GM21528 (cell line): Measurements from ENCODE around the gene TENM3.

Experiments
- ATAC-seq: cut with Tn5 transposase; IDR thresholded peaks from one replicate; pipeline ENCODE4 v1.9.1; 2021; ENCODE audit warnings: mild to moderate bottlenecking, moderate library complexity; ENCODE audit not compliant: unreplicated experiment, low FRiP score

The TENM3 gene

DNA sequence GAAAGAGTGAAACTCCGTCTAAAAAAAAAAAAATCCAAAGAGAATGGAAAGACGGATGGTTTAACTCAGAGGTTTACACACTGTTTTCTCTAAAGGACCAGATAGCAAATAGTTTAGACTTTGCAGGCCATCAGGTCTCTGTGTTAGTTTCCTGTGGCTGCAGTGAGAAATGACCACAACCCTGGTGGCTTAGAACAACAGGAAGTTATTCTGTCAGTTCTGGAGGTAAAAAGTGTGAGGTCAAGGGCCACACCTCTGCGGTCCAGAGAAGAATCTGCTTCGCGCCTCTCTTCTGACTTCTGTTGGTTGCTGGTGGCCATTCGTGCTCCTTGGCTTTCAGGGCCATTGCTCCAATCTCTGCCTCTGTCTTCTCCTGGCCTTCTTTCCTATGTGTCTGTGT is 76.9 kb downstream of the TENM3 start:
- no peak for ATAC-seq

DNA sequence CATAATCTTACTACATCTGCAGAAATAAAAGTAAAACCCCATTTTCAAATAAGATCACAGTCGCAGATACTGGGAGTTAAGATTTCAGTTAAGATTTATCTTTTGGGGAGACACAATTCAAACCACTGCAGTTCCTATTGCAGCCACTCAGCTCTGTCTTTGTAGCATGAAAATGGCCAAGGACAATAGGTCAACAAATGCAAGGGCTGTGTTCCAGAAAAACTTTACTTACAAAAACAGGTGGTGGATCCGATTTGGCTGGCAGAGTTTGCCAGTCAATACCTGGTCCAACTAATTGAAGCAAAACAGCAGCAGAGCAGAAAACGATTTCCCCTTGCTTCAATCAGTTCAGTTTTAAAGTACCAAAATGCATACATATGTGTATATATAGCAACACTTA is 77.4 kb downstream of the TENM3 start:
- no peak for ATAC-seq

DNA sequence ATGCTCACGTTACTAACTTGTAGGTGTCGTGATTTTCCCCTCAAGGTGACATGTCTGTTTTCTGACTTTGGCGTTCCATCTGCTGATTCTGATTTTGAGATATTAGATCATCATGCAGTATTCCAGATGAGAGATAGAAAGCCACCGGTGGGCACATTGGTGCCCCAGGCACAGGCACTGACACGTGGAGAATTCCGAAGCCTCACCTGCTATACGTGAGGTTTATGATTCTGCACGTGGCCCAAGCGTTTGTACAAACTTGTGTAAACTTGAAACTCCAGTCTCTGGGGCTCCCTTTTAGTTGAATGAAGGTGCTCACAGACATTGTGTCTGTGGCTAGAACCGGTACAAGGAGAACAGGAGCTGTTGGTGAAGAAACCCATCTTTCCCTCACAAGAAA is 81.1 kb downstream of the TENM3 start:
- no peak for ATAC-seq

DNA sequence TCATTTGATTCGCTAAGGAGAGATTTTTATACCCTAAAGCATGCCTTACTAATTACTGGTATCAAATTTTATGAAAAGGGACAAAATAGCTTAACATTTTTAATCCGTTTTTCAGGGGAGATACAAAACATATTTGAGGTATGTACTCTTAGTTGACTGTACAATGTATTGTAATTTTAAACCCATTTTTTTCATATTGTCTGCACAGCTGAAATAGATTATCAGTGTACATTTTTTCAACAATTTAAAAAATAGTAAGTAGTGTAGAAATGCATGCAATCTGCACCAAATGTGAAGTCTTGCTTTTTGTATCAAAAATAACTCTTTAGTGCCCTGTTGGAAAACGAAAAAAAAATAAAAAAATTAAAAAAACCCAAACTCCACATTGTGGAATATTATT is 82.2 kb downstream of the TENM3 start:
- ATAC-seq = no peak

DNA sequence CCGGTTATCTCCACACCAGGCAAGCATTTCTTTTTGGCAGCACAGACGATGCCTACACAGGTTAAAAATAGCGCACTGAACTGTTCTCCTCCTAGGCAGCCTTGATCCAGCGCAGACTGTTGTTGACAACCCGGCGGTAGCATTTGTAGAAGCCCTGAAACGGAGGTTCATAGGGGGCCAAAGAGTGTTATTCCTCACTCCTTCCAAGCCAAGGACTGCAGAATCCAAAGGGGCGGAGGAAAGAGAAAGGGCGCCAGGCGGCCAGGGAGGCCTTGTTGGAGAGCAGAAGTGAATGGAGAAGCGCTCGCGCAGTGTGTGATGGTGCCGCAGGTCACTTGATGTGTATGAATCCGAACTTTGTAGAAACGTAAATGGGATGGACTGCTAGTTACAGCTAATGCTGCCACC is 82.7 kb downstream of the TENM3 start:
- no peak for ATAC-seq

DNA sequence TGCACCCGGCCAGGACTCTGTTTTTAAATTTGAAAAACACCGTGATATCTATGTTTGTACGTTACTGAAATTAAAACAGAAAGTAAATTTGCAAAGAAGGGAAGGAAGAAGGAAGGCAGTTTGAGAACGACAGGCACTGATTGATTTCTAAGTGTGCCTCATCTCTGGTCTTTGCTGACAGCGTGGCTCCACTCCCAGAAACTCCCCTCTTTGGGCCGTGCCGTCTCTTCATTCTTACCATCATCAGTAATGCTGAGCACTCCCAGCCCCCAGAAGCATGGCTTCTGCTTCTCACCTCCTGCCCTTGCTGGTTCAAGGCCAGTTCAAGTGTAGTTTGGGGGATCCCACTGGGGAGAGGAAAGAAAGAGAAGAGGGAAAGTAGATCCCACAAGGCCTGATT is 85.3 kb downstream of the TENM3 start:
- ATAC-seq = no peak

DNA sequence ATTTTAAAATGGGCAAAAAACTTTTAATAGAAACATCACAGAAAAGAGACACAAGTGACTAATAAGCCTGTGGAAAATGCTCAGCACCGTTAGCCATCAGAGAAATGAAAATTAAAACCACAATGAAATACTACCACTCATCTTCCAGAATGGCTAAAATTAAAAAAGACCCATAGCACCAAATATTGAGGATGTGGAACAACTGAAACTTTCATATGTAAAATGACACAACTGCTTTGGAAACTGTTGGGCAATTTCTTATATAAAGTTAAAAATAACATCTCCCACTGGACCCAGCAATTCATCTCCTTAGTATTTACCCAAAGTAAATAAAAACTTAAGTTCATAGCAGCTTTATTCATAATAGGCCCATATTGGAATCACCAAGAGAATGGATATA is 94.2 kb downstream of the TENM3 start:
- no peak for ATAC-seq

DNA sequence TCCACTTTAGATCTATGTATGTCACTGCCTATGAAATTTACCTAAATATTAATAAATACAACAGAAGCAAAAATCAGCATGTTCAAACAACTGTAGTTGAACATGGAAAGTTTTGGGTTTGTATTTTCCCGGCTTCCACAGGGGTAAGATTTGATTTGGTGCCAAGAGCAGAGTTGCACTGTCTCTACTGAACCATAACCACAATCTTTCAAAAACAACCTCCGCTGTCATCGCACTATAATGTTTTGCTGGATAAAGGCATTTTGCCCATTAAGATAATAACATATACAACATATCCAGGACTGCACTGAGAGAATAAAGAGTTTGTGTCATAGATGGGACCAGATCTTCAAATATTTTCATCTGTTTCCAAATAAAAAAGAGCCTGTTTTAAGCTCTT is 94.9 kb downstream of the TENM3 start:
- ATAC-seq = no peak

DNA sequence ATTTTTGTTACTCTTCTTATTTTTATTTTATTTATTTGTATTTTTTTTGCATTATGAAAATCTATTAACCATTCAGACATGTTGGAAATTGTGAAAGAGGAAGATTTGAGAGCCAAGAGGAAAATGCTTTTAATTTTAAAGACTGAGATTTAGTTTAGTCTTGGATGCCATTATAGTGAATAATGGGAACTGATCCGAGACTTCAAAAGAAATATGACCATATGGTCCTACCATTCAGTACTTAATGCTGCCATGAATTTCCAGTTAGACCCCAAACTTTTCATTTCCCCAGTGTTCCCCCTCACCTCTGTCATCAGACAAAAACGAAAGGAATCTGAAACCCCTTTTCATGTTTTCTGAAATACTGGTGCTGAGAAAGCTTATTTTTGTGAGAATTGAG is 95.5 kb downstream of the TENM3 start:
- ATAC-seq = no peak

DNA sequence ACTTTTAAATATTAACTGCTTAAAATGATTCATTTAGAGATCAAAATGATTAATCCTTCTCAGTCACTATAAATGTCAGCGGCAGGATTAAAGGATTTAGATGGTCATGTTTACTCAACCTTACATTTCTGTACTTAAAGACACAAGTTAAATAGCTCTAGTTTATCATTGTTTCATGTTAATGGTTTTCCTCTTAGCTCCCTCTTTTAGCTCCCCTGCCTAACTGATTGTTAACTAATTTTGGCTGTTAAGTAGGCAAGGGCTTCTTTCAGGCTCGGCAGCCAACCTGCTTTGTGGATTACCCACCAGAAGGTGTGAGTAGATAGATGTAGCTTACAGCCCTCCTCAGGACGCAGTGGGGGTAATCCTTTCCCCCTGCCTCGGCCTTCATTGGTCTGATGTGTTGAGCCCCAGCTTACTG is 96.0 kb downstream of the TENM3 start:
- no peak for ATAC-seq

DNA sequence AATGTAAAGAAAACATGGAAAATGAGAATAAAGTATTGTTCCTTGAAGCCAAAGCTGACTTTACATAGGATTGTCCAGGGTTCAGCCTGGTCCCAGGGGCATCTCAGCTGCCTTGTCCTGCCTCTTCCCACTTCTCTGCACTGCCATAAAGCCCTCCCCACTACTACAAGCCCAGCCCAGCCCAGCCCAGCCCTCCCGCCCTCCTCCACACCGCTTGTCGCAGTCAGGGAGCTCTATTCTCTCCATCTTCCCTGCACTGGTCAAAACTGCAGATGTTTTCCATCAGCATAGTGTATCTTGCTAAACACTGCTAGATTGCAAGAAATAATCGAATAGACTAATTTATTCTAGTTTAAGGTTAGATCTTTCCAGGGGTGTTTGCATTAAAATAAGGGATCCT is 100.3 kb downstream of the TENM3 start:
- no peak for ATAC-seq

DNA sequence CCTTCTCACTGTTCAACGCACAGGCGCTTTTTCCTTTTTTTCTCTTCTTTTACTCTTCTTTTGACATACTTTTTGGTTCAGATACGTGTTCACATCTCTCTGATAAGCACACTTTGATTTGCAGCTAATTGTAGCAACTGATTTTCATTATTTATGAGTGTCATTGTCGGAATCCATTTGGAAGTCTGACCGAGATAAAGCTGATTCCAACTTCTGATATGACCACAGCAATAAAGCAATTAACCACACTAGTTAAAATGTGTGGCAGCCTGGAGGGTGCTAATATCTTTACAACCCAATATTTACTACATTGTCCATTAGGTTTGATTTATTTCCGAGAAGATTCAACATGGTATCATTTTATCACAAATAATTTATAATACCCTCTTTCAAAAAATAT is 101.8 kb downstream of the TENM3 start:
- ATAC-seq = no peak

DNA sequence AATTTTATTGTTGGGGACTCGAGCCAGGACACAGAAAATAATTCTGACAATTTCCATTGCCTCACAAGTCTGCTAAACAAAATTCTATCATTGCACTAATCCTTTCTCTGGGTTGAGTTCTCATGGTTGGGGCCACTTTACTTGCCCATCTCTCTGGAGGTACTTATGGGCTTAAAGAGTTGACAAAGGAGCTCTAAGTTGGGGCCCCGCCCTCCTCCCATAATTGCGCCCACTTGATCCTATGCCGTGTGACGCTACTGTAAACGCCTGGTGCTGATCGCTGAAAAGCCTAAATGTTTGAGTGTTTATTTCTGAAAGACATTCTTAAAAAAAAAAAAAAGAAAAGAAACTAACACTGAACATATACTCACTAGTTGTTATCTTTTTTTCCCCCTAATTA is 103.0 kb downstream of the TENM3 start:
- no peak for ATAC-seq

DNA sequence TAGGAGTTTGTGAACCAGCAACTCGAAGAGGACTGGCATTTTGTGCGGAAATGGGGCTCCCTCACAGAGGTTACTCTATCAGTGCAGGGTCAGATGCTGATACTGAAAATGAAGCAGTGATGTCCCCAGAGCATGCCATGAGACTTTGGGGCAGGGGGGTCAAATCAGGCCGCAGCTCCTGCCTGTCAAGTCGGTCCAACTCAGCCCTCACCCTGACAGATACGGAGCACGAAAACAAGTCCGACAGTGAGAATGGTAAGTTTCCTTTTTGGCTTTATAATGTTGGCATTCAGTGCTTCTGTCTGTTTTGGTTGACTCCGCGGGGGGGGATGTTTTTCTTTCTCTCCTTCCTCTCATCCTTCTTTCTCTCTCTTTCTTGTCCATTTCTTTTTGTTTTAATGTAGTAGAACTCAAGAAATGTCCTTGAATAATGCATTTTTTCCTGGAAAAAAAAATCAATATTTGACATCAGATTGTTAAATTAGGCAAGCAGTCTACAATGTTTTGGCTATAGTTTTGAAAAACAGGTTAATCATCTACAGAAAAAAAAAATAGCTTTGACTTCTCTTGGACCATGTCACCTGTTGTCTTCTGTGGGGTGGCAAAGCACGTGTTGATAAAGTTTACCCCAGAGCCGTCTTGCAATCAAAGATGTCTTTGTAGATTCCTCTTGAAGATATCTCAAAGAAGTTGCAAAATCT is 103.6 kb downstream of the TENM3 start:
- ATAC-seq = no peak

DNA sequence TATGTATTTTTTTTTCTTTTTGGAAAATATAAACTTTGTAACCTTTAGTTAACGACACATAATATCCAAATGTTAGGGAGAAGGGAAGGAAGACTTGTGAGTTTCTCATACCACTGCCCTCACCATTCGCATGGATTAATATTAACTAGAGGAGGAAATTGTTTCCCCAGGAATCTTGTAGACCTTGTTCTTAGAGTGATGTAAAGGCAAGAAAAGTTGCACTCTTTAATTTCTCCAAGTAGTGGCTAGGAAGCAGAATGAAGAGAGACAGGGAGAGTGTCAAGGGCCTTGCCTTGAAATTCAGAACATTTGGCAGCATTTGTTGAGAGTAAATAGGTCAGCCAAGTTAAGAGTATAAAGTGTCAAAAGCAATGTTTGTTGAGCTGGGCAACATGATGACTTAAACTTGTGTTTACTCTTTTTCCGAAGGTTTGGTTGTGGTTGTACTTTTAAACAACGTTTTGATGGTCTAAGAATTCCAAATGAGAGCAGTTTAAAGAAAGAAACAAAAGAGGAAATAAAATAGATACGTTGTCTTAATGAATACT is 105.7 kb downstream of the TENM3 start:
- ATAC-seq = no peak

DNA sequence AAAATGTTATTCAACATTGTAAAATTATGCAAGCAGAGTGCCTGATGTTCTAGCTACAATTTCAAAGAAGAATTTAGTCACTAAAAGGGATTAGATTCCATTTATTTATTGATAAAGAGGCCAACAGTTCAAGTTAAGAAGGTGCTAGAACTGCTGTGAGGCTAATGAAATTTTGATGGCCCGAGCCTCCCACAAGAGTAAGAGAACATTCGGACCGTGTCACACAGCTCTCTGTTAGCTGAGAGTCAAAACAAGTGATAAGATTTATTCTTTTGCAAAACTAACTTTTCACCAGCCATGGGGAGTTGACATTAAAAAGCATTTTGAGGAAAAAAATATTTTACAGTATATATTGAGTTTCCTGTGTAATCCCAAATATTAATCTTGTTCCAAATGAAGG is 106.8 kb downstream of the TENM3 start:
- ATAC-seq = no peak

DNA sequence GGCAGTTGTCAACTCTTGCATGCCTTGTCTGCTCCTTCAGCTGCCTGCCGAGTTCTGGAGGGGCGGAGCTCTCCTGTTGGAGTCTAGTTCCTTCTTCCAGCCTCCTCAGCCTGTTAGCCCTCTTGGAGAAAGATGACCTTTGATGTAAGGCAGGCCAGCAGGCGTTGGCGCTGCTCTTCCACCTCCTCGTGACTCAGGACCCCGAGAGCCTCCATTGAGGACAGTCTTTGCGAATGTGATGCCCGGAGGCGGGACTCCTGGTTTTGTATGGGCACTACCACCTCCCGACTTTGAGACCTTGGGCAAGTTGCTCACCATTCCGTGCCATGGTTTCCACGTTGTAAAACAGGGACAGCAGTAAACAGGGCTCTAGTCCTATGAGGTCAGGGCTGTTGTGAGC is 108.3 kb downstream of the TENM3 start:
- no peak for ATAC-seq

DNA sequence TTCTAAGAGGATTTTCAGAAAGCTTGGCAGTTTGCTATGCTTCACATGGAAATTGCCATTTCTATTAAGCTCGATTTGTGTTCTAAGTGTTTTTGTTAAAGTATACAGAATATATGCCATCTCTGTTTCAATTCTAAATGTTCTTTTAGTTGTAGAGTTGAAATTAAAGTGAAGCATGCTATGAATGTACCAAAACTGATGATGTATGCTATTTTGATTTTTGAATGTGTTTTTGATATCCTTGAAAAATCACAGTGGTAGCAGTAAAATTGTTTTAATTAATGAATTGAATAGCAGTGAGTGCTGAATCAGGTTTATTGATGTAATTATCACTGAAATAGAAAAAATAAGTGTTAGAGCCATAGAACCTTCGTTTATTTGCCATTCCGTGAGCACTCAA is 110.9 kb downstream of the TENM3 start:
- no peak for ATAC-seq

DNA sequence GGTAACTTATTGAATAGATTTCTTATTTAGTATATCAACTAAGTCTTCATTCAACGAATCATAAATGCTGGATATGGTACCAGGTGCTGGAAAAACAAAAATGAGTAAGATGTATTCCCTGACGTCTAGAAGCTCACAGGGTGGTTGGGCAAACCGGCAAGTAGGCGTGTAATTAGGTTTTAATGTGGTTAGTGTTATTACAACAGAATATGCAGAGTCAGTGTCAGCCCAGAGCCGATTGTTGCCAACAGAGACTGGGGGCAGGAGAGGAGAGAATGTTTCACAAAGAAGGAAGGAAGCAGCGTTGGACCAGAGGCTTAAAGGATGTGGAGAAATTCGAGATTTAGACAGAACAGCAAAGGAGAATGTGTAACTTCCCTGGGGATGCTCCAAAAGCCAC is 111.7 kb downstream of the TENM3 start:
- no peak for ATAC-seq

DNA sequence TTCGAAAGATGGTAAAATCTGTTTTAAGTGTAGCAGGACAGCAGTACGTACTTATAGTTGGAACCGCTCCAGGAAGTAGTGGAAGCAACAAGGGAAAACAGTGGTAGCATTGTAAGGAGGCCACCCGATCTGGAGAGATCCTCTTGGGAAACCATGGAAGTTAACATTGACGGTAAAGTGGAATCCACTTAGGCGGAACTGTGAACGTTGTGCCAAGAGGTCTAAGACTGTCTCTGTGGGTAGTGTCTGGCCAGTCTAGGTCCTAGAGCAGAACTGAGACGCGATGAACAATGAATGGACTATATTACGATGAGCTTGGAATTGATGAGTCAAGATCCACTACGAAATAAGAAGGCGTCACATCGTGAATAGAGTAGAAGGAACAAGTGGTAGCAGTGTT is 124.0 kb downstream of the TENM3 start:
- ATAC-seq = no peak

DNA sequence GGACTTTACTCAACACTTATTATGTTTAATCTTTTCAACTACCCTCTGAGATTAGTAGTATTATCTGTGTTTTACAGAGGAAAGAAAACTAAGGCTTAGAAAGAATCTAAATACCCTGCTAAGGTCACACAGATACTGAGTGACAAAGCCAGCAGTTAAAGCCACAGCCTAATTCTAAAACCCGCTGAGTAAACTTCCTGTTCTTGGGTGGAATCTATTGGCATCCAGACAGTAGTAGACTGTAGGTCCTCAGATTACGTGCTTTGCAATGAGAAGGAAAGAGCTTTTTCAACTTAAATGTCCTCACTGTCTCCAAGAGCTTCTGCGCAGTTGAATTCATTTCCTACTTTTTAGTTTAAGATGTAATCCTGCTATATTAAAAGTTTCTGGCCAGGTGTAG is 126.0 kb downstream of the TENM3 start:
- ATAC-seq = no peak

DNA sequence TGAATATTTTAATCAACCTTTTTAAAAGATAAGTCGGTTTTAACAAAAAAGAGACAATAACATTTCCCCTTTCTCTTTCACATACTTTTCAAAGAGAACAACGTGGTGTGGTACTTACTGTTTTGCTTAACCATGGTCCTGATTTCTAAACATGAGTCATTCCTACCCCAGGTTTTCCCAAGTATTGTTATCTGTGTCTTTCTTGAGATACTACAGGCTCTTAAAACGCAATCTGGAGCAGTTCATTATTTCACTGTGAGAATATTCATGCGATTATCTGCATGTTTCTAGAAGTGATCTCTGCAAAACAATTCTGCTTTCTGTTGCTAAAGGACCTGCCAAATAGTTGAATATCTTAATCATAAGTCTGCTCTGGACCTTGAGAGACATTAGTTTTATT is 127.3 kb downstream of the TENM3 start:
- ATAC-seq = no peak

DNA sequence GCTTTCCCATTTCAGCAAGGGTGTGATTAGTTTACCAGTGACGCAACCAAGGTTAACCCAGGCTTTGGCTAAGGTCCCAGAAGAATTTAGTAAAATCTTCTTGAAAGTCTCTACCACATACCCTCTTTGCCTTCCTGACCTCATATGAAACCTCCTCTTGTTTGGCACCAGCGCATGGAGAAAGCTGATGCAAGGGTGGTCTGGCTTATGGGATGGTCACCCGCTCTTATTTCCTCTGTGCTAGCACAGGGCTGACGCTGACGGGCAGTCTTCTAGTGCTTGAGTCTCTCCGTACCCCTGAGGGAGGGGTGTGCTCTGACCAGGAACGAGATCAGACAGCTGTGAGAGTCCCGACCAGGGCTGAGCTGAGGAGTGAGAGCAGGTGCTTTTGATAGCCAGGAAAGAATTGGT is 137.6 kb downstream of the TENM3 start:
- ATAC-seq = no peak
